Measurements from ENCODE around the gene ONECUT3.

DNA sequence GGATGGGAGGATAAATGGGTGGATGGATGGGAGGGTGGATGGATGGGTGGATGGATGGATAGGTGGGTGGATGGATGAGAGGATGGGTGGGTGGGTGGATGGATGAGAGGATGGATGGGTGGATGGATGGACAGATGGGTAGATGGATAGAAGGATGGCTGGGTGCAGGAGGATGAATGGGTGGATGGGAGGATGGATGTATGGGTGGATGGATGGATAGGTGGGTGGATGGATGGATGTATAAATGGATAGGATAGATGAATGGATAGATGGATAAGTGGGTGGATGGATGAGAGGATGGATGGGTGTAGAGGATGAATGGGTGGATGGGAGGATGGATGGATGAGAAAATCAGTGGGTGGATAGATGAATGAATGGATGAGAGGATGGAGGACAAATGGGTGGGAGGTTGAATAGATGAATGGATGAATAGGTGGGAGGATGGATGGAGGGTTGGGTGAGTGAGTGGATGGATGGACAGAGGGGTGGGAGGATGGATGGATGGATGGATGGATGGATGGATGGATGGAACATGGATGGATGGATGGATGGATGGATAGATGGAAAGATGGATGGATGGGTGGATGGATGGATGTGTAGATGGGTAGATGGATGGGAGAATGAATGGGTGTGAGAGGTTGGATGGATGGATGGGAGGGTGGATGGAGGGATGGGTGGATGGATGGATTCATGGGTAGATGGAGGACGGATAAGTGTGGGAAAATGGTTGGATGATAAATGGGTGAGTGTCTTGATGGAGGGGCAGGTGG is 35.9 kb upstream of the ONECUT3 start:
- TF ChIP-seq EP300 (IDR thresholded peaks at IDR 0.05) (no peak), POLR2A (IDR thresholded peaks at IDR 0.05) (no peak)
- TF ChIP-seq, protein P1, sequence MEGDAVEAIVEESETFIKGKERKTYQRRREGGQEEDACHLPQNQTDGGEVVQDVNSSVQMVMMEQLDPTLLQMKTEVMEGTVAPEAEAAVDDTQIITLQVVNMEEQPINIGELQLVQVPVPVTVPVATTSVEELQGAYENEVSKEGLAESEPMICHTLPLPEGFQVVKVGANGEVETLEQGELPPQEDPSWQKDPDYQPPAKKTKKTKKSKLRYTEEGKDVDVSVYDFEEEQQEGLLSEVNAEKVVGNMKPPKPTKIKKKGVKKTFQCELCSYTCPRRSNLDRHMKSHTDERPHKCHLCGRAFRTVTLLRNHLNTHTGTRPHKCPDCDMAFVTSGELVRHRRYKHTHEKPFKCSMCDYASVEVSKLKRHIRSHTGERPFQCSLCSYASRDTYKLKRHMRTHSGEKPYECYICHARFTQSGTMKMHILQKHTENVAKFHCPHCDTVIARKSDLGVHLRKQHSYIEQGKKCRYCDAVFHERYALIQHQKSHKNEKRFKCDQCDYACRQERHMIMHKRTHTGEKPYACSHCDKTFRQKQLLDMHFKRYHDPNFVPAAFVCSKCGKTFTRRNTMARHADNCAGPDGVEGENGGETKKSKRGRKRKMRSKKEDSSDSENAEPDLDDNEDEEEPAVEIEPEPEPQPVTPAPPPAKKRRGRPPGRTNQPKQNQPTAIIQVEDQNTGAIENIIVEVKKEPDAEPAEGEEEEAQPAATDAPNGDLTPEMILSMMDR (IDR thresholded peaks at IDR 0.05): no peak
